Measurements from ENCODE around the gene C20orf204. TPM values are rescaled to one million over a fixed set of nuclear protein-coding genes. Genes with fewer than 3 reads are reported as not detected.
A peak's percentile ranks its signal among the peaks of the same experiment; 100 is the strongest.

C20orf204 gene
- total and polyA plus RNA-seq, 9 of the 15 experiments (the other 6 are each of a cell fraction or from before 2014, with no cell fraction given): 0.11 to 1.1 (median 0.36) TPM; not detected in 2

DNA sequence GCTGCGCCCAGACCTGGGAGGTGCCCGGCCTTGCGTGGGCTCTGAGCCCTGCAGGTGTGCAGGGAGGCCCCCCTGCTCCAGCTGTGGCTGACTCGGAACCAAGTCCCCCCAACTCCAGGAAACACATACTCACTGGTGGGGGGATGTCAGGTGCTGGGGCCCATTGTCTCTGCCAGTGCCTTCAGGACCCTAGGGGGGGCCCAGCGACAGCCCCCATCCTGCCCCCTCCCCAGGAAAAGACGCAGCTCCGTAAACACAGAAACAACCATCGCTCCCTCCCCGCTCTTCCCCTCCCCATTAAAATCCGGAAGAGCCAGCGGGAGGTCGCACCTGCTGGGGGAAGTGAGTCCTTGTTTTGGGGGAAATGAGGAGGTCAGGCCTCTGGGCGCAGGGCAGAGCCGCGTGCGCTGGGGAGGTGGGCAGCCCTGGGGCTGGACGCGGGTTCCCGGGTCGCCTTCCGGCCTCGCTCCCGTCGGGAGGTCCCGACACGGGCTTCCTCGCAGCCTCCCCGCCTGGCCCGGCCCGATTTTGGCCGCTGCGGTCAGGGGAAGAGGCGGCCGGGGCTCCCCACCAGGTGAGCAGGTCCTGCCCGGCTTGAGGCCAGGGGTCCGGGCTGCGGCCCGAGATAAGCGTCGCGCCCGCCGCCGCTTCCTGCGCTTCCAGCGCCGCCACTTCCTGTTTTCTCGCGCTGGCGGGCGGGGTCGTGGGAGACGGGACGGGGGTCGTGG is 6.2 kb downstream of the C20orf204 start:
- FAIRE-seq: no peak
- no peaks in the 10 kb centered on the region for H4K20me1 ChIP-seq (replicated peaks; ENCODE audit: control insufficient read depth, insufficient read depth, low read length)
- BruUV-seq (replicated peaks): TSS peak; percentile 50
- peaks cover 40 to 84% of the 10 kb centered on the region in 2 experiments for H3K4me1 ChIP-seq (replicated peaks in 1 of 2; ENCODE audit: control insufficient read depth in 2 of 2, insufficient read depth in 2 of 2, low read length in 2 of 2)
- ATAC-seq: peak; percentile 9
- in situ Hi-C loops (cut with MboI) (no loop called here), intact Hi-C loops (cut with micrococcal nuclease) (no loop called here)
- ChIA-PET CTCF (ENCODE audit: low intra/inter-chr PET ratio) (no interaction called here), POLR2A (interaction anchor here (0.7 kb wide), 1 partner anchor 10 kb away, joined by 4 read pairs; no protein-coding TSS in a partner anchor)
- H3K79me2 ChIP-seq (ENCODE audit: control insufficient read depth, insufficient read depth, low read length): no peaks in the 10 kb centered on the region; the same call in 2 of the 3 replicates
- peak; percentile 58 to 76 (median 67) for DNase-seq (ENCODE audit: extremely low read depth in 1 of 4, low spot score in 3 of 4)
- H3K27me3 ChIP-seq (ENCODE audit: control insufficient read depth in 2 of 2, insufficient read depth in 2 of 2, low read length in 2 of 2): no peaks in the 10 kb centered on the region
- peaks cover 4% of the 10 kb centered on the region for H3K9me1 ChIP-seq (ENCODE audit: control insufficient read depth, insufficient read depth, low read length)
- peak overlapping the region; percentile 89 for H2AFZ ChIP-seq (ENCODE audit: low read depth, low read length)
- peak overlapping the region; percentile 42 for H3K4me3 ChIP-seq
- peaks cover 3% of the 10 kb centered on the region; the same call in 1 of the 3 replicates for H3K36me3 ChIP-seq (ENCODE audit: control insufficient read depth, insufficient read depth, low read length)
- peak overlapping the region; percentile 78 for H3K4me2 ChIP-seq (ENCODE audit: insufficient read depth, low read length)
- 10% methylated on average over 32 of the region's 55 CpGs for WGBS (ENCODE audit: insufficient coverage, low coverage, missing lambda C conversion rate)
- H3K9me3 ChIP-seq (replicated peaks; ENCODE audit: control insufficient read depth, insufficient read depth, low read depth, low read length): no peaks in the 10 kb centered on the region
- peak overlapping the region; percentile 74 to 92 for H3K9ac ChIP-seq (ENCODE audit: insufficient read depth in 1 of 2, low read depth in 2 of 2, low read length in 2 of 2)
- H3K27ac ChIP-seq (ENCODE audit: extremely low read depth, low read depth, low read length): peak overlapping the region; percentile 81
- TF ChIP-seq TARDBP (IDR thresholded peaks at IDR 0.05) (peak; percentile 88), ZNF589 (CRISPR knock-in tag; IDR thresholded peaks at IDR 0.05; ENCODE audit: low read depth) (no peak), ZSCAN32 (CRISPR knock-in tag; IDR thresholded peaks at IDR 0.05) (no peak), PHF21A (IDR thresholded peaks at IDR 0.05; ENCODE audit: borderline replicate concordance, low read depth) (peak; percentile 96), GABPA (tag; conservative IDR thresholded peaks at IDR 0.05; ENCODE audit: low read depth) (peak; percentile 74), ETV5 (CRISPR knock-in tag; IDR thresholded peaks at IDR 0.05; ENCODE audit: low read depth) (peak; percentile 43; the same call in 1 of the 2 replicates), NRF1 (conservative IDR thresholded peaks at IDR 0.05 in 1 of 2, IDR thresholded peaks at IDR 0.05 in 1 of 2) (peak; percentile 22 to 32; a peak in 1 of 4 replicates), ZNF41 (CRISPR knock-in tag; conservative IDR thresholded peaks at IDR 0.05) (no peak), ERF (CRISPR knock-in tag; IDR thresholded peaks at IDR 0.05) (no peak), BRD9 (IDR thresholded peaks at IDR 0.05; ENCODE audit: low read depth, partially characterized antibody) (peak; percentile 38), ILF3 (IDR thresholded peaks at IDR 0.05; ENCODE audit: borderline replicate concordance) (no peak), EP300 (IDR thresholded peaks at IDR 0.05; ENCODE audit: low read length) (peak; percentile 53), ELF4 (CRISPR knock-in tag; IDR thresholded peaks at IDR 0.05) (no peak), TCF3 (CRISPR knock-in tag; IDR thresholded peaks at IDR 0.05) (peak; percentile 84), SMARCE1 (IDR thresholded peaks at IDR 0.05) (0 out of 2 replicates have a peak, but pooled peaks have one; percentile 49)
- TF ChIP-seq, protein P1, sequence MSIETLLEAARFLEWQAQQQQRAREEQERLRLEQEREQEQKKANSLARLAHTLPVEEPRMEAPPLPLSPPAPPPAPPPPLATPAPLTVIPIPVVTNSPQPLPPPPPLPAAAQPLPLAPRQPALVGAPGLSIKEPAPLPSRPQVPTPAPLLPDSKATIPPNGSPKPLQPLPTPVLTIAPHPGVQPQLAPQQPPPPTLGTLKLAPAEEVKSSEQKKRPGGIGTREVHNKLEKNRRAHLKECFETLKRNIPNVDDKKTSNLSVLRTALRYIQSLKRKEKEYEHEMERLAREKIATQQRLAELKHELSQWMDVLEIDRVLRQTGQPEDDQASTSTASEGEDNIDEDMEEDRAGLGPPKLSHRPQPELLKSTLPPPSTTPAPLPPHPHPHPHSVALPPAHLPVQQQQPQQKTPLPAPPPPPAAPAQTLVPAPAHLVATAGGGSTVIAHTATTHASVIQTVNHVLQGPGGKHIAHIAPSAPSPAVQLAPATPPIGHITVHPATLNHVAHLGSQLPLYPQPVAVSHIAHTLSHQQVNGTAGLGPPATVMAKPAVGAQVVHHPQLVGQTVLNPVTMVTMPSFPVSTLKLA (conservative IDR thresholded peaks at IDR 0.05): no peak
